ENCODE results near the gene PELO. TPM values are rescaled to one million over a fixed set of nuclear protein-coding genes. Genes with fewer than 3 reads are reported as not detected.

The PELO gene
- total and polyA plus RNA-seq, 9 of the 15 experiments (the other 6 are each of a cell fraction or from before 2014, with no cell fraction given), result 5.8 to 14.6 (median 9.6) TPM

DNA sequence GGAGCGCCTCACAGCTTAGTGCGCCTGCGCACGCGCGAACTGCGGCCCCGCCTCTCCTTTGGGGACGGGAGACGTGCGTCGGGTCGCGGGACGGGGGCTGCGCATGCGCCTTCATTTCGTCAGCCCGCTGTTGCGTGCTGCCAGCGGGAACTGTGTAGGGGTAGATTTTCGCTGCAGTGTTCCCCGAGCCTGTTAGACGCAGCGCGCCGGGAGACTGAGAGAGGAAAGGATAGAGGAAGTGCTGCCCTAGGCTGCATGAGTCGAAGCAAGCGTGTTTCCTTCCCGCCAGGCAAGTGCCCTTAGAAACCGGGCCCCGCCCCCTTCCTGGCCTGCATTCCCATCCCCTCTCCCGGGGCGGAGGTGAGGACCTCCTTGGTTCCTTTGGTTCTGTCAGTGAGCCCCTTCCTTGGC lies 12.3 kb downstream of the PELO start (continued):
- TF ChIP-seq, protein P1, sequence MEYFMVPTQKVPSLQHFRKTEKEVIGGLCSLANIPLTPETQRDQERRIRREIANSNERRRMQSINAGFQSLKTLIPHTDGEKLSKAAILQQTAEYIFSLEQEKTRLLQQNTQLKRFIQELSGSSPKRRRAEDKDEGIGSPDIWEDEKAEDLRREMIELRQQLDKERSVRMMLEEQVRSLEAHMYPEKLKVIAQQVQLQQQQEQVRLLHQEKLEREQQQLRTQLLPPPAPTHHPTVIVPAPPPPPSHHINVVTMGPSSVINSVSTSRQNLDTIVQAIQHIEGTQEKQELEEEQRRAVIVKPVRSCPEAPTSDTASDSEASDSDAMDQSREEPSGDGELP (CRISPR knock-in tag; IDR thresholded peaks at IDR 0.05; ENCODE audit: borderline replicate concordance), result no peak
- TF ChIP-seq, protein P2, sequence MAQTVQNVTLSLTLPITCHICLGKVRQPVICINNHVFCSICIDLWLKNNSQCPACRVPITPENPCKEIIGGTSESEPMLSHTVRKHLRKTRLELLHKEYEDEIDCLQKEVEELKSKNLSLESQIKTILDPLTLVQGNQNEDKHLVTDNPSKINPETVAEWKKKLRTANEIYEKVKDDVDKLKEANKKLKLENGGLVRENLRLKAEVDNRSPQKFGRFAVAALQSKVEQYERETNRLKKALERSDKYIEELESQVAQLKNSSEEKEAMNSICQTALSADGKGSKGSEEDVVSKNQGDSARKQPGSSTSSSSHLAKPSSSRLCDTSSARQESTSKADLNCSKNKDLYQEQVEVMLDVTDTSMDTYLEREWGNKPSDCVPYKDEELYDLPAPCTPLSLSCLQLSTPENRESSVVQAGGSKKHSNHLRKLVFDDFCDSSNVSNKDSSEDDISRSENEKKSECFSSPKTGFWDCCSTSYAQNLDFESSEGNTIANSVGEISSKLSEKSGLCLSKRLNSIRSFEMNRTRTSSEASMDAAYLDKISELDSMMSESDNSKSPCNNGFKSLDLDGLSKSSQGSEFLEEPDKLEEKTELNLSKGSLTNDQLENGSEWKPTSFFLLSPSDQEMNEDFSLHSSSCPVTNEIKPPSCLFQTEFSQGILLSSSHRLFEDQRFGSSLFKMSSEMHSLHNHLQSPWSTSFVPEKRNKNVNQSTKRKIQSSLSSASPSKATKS (CRISPR knock-in tag; IDR thresholded peaks at IDR 0.05), result no peak
- TF ChIP-seq BDP1 (IDR thresholded peaks at IDR 0.05; ENCODE audit: insufficient read depth, insufficient read length) (no peak), GABPB2 (CRISPR knock-in tag; conservative IDR thresholded peaks at IDR 0.05) (no peak), MTA2 (IDR thresholded peaks at IDR 0.05; ENCODE audit: low read depth) (no peak), CSDE1 (IDR thresholded peaks at IDR 0.05) (no peak), GTF2F1 (IDR thresholded peaks at IDR 0.05; ENCODE audit: low read depth, low read length) (no peak), ETS2 (tag; IDR thresholded peaks at IDR 0.05; ENCODE audit: borderline replicate concordance, poor library complexity, severe bottlenecking) (no peak), HDAC6 (IDR thresholded peaks at IDR 0.05; ENCODE audit: low read depth, low read length) (no peak), XRCC4 (IDR thresholded peaks at IDR 0.05; ENCODE audit: extremely low read depth, insufficient read depth, insufficient read length) (no peak), CHD4 (IDR thresholded peaks at IDR 0.05; ENCODE audit: insufficient read depth, insufficient replicate concordance, low read depth, low read length, poor library complexity, severe bottlenecking) (no peak), RB1 (IDR thresholded peaks at IDR 0.05; ENCODE audit: low read depth) (peak; percentile 37; the same call in 1 of the 2 replicates), NBN (IDR thresholded peaks at IDR 0.05; ENCODE audit: low read depth) (no peak), MCM7 (IDR thresholded peaks at IDR 0.05) (no peak), PRPF4 (IDR thresholded peaks at IDR 0.05; ENCODE audit: insufficient read depth, low read depth, low read length, poor library complexity, severe bottlenecking) (no peak), L3MBTL2 (IDR thresholded peaks at IDR 0.05) (no peak; the same call in 1 of the 2 replicates), BCL6 (CRISPR knock-in tag; IDR thresholded peaks at IDR 0.05) (no peak), LCOR (CRISPR knock-in tag; IDR thresholded peaks at IDR 0.05) (no peak)
- TF ChIP-seq, protein P3, sequence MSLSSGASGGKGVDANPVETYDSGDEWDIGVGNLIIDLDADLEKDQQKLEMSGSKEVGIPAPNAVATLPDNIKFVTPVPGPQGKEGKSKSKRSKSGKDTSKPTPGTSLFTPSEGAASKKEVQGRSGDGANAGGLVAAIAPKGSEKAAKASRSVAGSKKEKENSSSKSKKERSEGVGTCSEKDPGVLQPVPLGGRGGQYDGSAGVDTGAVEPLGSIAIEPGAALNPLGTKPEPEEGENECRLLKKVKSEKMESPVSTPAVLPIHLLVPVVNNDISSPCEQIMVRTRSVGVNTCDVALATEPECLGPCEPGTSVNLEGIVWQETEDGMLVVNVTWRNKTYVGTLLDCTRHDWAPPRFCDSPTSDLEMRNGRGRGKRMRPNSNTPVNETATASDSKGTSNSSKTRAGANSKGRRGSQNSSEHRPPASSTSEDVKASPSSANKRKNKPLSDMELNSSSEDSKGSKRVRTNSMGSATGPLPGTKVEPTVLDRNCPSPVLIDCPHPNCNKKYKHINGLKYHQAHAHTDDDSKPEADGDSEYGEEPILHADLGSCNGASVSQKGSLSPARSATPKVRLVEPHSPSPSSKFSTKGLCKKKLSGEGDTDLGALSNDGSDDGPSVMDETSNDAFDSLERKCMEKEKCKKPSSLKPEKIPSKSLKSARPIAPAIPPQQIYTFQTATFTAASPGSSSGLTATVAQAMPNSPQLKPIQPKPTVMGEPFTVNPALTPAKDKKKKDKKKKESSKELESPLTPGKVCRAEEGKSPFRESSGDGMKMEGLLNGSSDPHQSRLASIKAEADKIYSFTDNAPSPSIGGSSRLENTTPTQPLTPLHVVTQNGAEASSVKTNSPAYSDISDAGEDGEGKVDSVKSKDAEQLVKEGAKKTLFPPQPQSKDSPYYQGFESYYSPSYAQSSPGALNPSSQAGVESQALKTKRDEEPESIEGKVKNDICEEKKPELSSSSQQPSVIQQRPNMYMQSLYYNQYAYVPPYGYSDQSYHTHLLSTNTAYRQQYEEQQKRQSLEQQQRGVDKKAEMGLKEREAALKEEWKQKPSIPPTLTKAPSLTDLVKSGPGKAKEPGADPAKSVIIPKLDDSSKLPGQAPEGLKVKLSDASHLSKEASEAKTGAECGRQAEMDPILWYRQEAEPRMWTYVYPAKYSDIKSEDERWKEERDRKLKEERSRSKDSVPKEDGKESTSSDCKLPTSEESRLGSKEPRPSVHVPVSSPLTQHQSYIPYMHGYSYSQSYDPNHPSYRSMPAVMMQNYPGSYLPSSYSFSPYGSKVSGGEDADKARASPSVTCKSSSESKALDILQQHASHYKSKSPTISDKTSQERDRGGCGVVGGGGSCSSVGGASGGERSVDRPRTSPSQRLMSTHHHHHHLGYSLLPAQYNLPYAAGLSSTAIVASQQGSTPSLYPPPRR (CRISPR knock-in tag; IDR thresholded peaks at IDR 0.05; ENCODE audit: borderline replicate concordance), result no peak
- TF ChIP-seq, protein P4, sequence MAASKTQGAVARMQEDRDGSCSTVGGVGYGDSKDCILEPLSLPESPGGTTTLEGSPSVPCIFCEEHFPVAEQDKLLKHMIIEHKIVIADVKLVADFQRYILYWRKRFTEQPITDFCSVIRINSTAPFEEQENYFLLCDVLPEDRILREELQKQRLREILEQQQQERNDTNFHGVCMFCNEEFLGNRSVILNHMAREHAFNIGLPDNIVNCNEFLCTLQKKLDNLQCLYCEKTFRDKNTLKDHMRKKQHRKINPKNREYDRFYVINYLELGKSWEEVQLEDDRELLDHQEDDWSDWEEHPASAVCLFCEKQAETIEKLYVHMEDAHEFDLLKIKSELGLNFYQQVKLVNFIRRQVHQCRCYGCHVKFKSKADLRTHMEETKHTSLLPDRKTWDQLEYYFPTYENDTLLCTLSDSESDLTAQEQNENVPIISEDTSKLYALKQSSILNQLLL (CRISPR knock-in tag; IDR thresholded peaks at IDR 0.05; ENCODE audit: borderline replicate concordance), result no peak
